GM23248 (cell line): Measurements from ENCODE around the gene SYNE1. TPM values are rescaled to one million over a fixed set of nuclear protein-coding genes. Genes with fewer than 3 reads are reported as not detected.
"Not testable (repeated sequence)": the region's sequence is repeated elsewhere in the genome, so short reads cannot be mapped to it uniquely, and the experiment has no call there.

ENCODE experiments used
- DNase-seq: peaks from one replicate; pipeline ENCODE4 v3.0.0-alpha.2; 2015
- H2AFZ ChIP-seq: fragments of 200-600 bp; sonication (generic); 2 replicates; pipeline ENCODE4 v1.6.1; 2016; ENCODE audit warnings: antibody characterized with exemption
- H3F3A ChIP-seq: fragments of 200-600 bp; sonication (generic); 2 replicates; pipeline ENCODE4 v1.6.1; 2016; ENCODE audit warnings: mild to moderate bottlenecking, antibody characterized with exemption, mixed run types; ENCODE audit not compliant: insufficient read depth
- H3K27ac ChIP-seq: fragments of 200-600 bp; sonication (generic); 2 replicates; pipeline ENCODE4 v1.5.1; 2016; ENCODE audit warnings: mild to moderate bottlenecking
- H3K27me3 ChIP-seq: fragments of 200-600 bp; sonication (generic); replicated peaks from 2 replicates; pipeline ENCODE4 v1.6.1; 2016; ENCODE audit warnings: mild to moderate bottlenecking; ENCODE audit not compliant: insufficient read depth
- H3K36me3 ChIP-seq: fragments of 200-600 bp; sonication (generic); 2 replicates; pipeline ENCODE4 v1.6.1; 2016; ENCODE audit warnings: low read depth, mild to moderate bottlenecking
- H3K4me1 ChIP-seq: fragments of 200-600 bp; sonication (generic); 2 replicates; pipeline ENCODE4 v1.6.1; 2016; ENCODE audit warnings: mild to moderate bottlenecking; ENCODE audit not compliant: insufficient read depth
- H3K4me2 ChIP-seq: fragments of 200-600 bp; sonication (generic); one replicate; pipeline ENCODE4 v1.6.1; 2016; ENCODE audit warnings: mild to moderate bottlenecking; ENCODE audit not compliant: unreplicated experiment
- H3K4me3 ChIP-seq: fragments of 200-600 bp; sonication (generic); 2 replicates; pipeline ENCODE4 v1.5.1; 2016; ENCODE audit warnings: mild to moderate bottlenecking
- H3K79me2 ChIP-seq: fragments of 200-600 bp; sonication (generic); 2 replicates; pipeline ENCODE4 v1.6.1; 2016; ENCODE audit warnings: mild to moderate bottlenecking; ENCODE audit not compliant: insufficient read depth
- H3K9ac ChIP-seq: fragments of 200-600 bp; sonication (generic); 2 replicates; pipeline ENCODE4 v1.6.1; 2016; ENCODE audit warnings: mild to moderate bottlenecking
- H3K9me2 ChIP-seq: fragments of 200-600 bp; sonication (generic); 2 replicates; pipeline ENCODE4 v1.6.1; 2016; ENCODE audit warnings: mixed run types, mild to moderate bottlenecking, moderate library complexity; ENCODE audit not compliant: insufficient read depth
- H3K9me3 ChIP-seq: fragments of 200-600 bp; sonication (generic); one replicate; pipeline ENCODE4 v1.6.1; 2017; ENCODE audit warnings: low read depth
- H4K20me1 ChIP-seq: fragments of 200-600 bp; sonication (generic); 2 replicates; pipeline ENCODE4 v1.6.0; 2016; ENCODE audit not compliant: insufficient read depth
- EZH2 ChIP-seq: fragments of 200-600 bp; sonication (generic); IDR thresholded peaks from 2 replicates; pipeline ENCODE4 v1.6.1; 2018; ENCODE audit warnings: antibody characterized with exemption, mild to moderate bottlenecking; ENCODE audit not compliant: insufficient read depth, poor library complexity, severe bottlenecking
- EZH2phosphoT487 ChIP-seq: fragments of 200-600 bp; sonication (generic); IDR thresholded peaks from 2 replicates; pipeline ENCODE4 v1.6.1; 2018; ENCODE audit warnings: antibody characterized with exemption, moderate library complexity, mild to moderate bottlenecking, low read depth; ENCODE audit not compliant: insufficient read depth
- WGBS, 2 experiments: methylation state at CpG; one replicate each; pipeline ENCODE4 v1.1.6; 2015 to 2017; ENCODE audit warnings: low lambda C conversion rate in 2 of 2, low coverage in 1 of 2; ENCODE audit errors: missing lambda C conversion rate in 2 of 2; 5-methylcytosine and 5-hydroxymethylcytosine counted together
- in situ Hi-C: fragments of 300-500 bp; cut with MboI; formaldehyde crosslinking; loops from 2 replicates; pipeline ENCODE4 v1.15.0; 2020
- polyA plus RNA-seq: library from polyadenylated mRNA; unstranded; fragments of >200 nt; fragmentation: Nextera tagmentation; extraction: Ambion mirVana; gene quantifications from 2 replicates; pipeline ENCODE4 v1.2.1, GENCODE V29; 2016
- total RNA-seq: library from RNA; depleted of rRNA; stranded (reverse); fragments of >200 nt; shearing (Covaris generic); gene quantifications from 2 replicates; pipeline ENCODE4 v1.2.3, GENCODE V29; 2014

SYNE1 gene
- total and polyA plus RNA-seq, 2 experiments from 2014 or later: 29.2 to 95.4 TPM

GRCh38 chr6:152571943-152572337 lies 65.2 kb downstream of the SYNE1 start:
- H3K4me1 ChIP-seq: peaks cover 37% of the 10 kb centered on the region
- H3K27me3 ChIP-seq: no peaks in the 10 kb centered on the region
- in situ Hi-C loops: no loop called here
- no peak overlapping the region for H3K27ac ChIP-seq
- H3F3A ChIP-seq: peaks cover 17% of the 10 kb centered on the region; the same call in 1 of the 2 replicates
- no peaks in the 10 kb centered on the region for H4K20me1 ChIP-seq
- peak; percentile 9 for DNase-seq
- H2AFZ ChIP-seq: no peak overlapping the region
- H3K9me3 ChIP-seq: no peaks in the 10 kb centered on the region
- no peak overlapping the region for H3K4me3 ChIP-seq
- no peak overlapping the region for H3K4me2 ChIP-seq
- H3K79me2 ChIP-seq: no peaks in the 10 kb centered on the region
- TF ChIP-seq EZH2 (no peak), EZH2phosphoT487 (no peak)
- WGBS, 2 experiments: 76 to 77% methylated on average over 2 of the region's 2 CpGs
- H3K36me3 ChIP-seq: no peaks in the 10 kb centered on the region
- no peak overlapping the region for H3K9ac ChIP-seq
- H3K9me2 ChIP-seq: no peaks in the 10 kb centered on the region

- no peak overlapping the region for H2AFZ ChIP-seq
- in situ Hi-C loops: no loop called here
- H3K4me2 ChIP-seq: no peak overlapping the region
- H3K4me1 ChIP-seq: peaks cover 31% of the 10 kb centered on the region
- H3K9me2 ChIP-seq: no peaks in the 10 kb centered on the region
- no peaks in the 10 kb centered on the region for H3K9me3 ChIP-seq
- no peak overlapping the region for H3K4me3 ChIP-seq
- H3K27ac ChIP-seq: no peak overlapping the region
- no peak overlapping the region for H3K9ac ChIP-seq
- WGBS, 2 experiments: 93 to 96% methylated on average over 1 of the region's 1 CpG
- H3K79me2 ChIP-seq: no peaks in the 10 kb centered on the region
- DNase-seq: no peak
- no peaks in the 10 kb centered on the region for H4K20me1 ChIP-seq
- no peaks in the 10 kb centered on the region for H3K27me3 ChIP-seq
- TF ChIP-seq EZH2 (no peak), EZH2phosphoT487 (no peak)
- H3K36me3 ChIP-seq: no peaks in the 10 kb centered on the region
- peaks cover 12% of the 10 kb centered on the region; the same call in 1 of the 2 replicates for H3F3A ChIP-seq
Measured at GRCh38 chr6:152571089-152571488, 66.1 kb downstream of the SYNE1 start.

GRCh38 chr6:152566103-152566875 lies 70.9 kb downstream of the SYNE1 start:
- no peak overlapping the region for H3K4me2 ChIP-seq
- in situ Hi-C loops: no loop called here

GRCh38 chr6:152563177-152563576 lies 74.0 kb downstream of the SYNE1 start:
- TF ChIP-seq EZH2 (no peak), EZH2phosphoT487 (no peak)
- Histone ChIP-seq H3K79me2 (no peaks in the 10 kb centered on the region), H3K9me3 (no peaks in the 10 kb centered on the region), H3K36me3 (no peaks in the 10 kb centered on the region), H3K27me3 (no peaks in the 10 kb centered on the region), H3K4me3 (no peak overlapping the region), H3F3A (no peaks in the 10 kb centered on the region), H3K9ac (no peak overlapping the region), H3K4me1 (no peaks in the 10 kb centered on the region), H2AFZ (no peak overlapping the region), H3K9me2 (no peaks in the 10 kb centered on the region), H3K4me2 (no peak overlapping the region), H3K27ac (no peak overlapping the region), H4K20me1 (no peaks in the 10 kb centered on the region)
- DNase-seq: no peak
- 88 to 94% methylated on average over 5 of the region's 5 CpGs for WGBS, 2 experiments
- in situ Hi-C loops: no loop called here

More at GRCh38 chr6:152566103-152566875, 70.9 kb downstream of the SYNE1 start:
- Histone ChIP-seq H3F3A (no peaks in the 10 kb centered on the region), H4K20me1 (no peaks in the 10 kb centered on the region), H3K36me3 (no peaks in the 10 kb centered on the region), H3K27ac (no peak overlapping the region), H3K79me2 (no peaks in the 10 kb centered on the region), H3K4me3 (no peak overlapping the region), H3K9ac (no peak overlapping the region), H3K9me3 (no peaks in the 10 kb centered on the region), H2AFZ (peak overlapping the region; percentile 38; the same call in 1 of the 2 replicates), H3K27me3 (no peaks in the 10 kb centered on the region), H3K4me1 (0 out of 2 replicates have a peak, but pooled peaks cover 3% of the 10 kb centered on the region), H3K9me2 (no peaks in the 10 kb centered on the region)
- no peak for TF ChIP-seq EZH2
- TF ChIP-seq EZH2phosphoT487: no peak
- 63 to 64% methylated on average over 7 of the region's 7 CpGs for WGBS, 2 experiments
- DNase-seq: no peak

- WGBS, 2 experiments: 84 to 92% methylated on average over 1 of the region's 1 CpG
- H4K20me1 ChIP-seq, DNase-seq, in situ Hi-C loops, H3K27me3 ChIP-seq, H3K27ac ChIP-seq, H3K4me1 ChIP-seq, H3F3A ChIP-seq, H3K36me3 ChIP-seq, H3K9me2 ChIP-seq, H3K9ac ChIP-seq, H3K4me2 ChIP-seq, H3K9me3 ChIP-seq, H3K79me2 ChIP-seq, H3K4me3 ChIP-seq, H2AFZ ChIP-seq: not testable (repeated sequence)
Measured at GRCh38 chr6:152558798-152559197, 78.4 kb downstream of the SYNE1 start.
